M059J (cell line): Measurements from ENCODE around the gene KLF5. TPM values are rescaled to one million over a fixed set of nuclear protein-coding genes. Genes with fewer than 3 reads are reported as not detected.
"Not testable (repeated sequence)": the region's sequence is repeated elsewhere in the genome, so short reads cannot be mapped to it uniquely, and the experiment has no call there.

ENCODE experiments used
- DNase-seq: peaks from one replicate; pipeline ENCODE4 v3.0.0-alpha.2; 2012; ENCODE audit warnings: low read depth
- total RNA-seq: library from RNA; depleted of rRNA; stranded (reverse); fragments of >200 nt; shearing (Covaris generic); gene quantifications from 2 replicates; pipeline ENCODE4 v1.2.3, GENCODE V29; 2014

Gene KLF5
- total RNA-seq, 1 experiment from 2014 or later: 6.0 TPM

- DNase-seq: no peak
Observed at GRCh38 chr13:73088332-73088935, 29.6 kb downstream of the KLF5 start.

GRCh38 chr13:73089213-73089612 lies 30.4 kb downstream of the KLF5 start:
- no peak for DNase-seq

- peak; percentile 91 for DNase-seq
Observed at GRCh38 chr13:73090116-73090822, 31.5 kb downstream of the KLF5 start.

- DNase-seq: no peak
Observed at GRCh38 chr13:73090823-73091187, 32.0 kb downstream of the KLF5 start.

- DNase-seq: no peak
Observed at GRCh38 chr13:73092829-73093228, 34.0 kb downstream of the KLF5 start.

- peak; percentile 79 for DNase-seq
Observed at GRCh38 chr13:73096173-73096572, 37.4 kb downstream of the KLF5 start.

GRCh38 chr13:73096638-73097037 lies 37.8 kb downstream of the KLF5 start:
- peak; percentile 51 for DNase-seq

GRCh38 chr13:73100781-73101180 lies 42.0 kb downstream of the KLF5 start:
- DNase-seq: not testable (repeated sequence)

- DNase-seq: no peak
Observed at GRCh38 chr13:73101351-73102007, 42.7 kb downstream of the KLF5 start.

- no peak for DNase-seq
Observed at GRCh38 chr13:73103238-73103637, 44.4 kb downstream of the KLF5 start.

- no peak for DNase-seq
Observed at GRCh38 chr13:73106513-73107178, 47.8 kb downstream of the KLF5 start.

GRCh38 chr13:73107481-73107880 lies 48.7 kb downstream of the KLF5 start:
- DNase-seq: no peak

GRCh38 chr13:73107970-73108369 lies 49.2 kb downstream of the KLF5 start:
- no peak for DNase-seq

- DNase-seq: no peak
Observed at GRCh38 chr13:73109288-73109899, 50.6 kb downstream of the KLF5 start.

- no peak for DNase-seq
Observed at GRCh38 chr13:73109969-73110368, 51.2 kb downstream of the KLF5 start.

GRCh38 chr13:73110814-73111213 lies 52.0 kb downstream of the KLF5 start:
- no peak for DNase-seq

- DNase-seq: no peak
Observed at GRCh38 chr13:73111331-73111730, 52.5 kb downstream of the KLF5 start.

GRCh38 chr13:73119612-73120011 lies 60.8 kb downstream of the KLF5 start:
- no peak for DNase-seq
